Vagina (tissue), 2 donors: Measurements from ENCODE around the gene ZMIZ1. TPM values are rescaled to one million over a fixed set of nuclear protein-coding genes. Genes with fewer than 3 reads are reported as not detected.

Experiments used
- DNase-seq, 2 donors: peaks; one replicate each; pipeline ENCODE4 v3.0.0-alpha.2; 2017; ENCODE audit errors: extremely low spot score in 2 of 2
- H3K27ac ChIP-seq: fragments of 200-600 bp; sonication (generic); one replicate; pipeline ENCODE4 v1.5.1; 2019
- H3K27me3 ChIP-seq: fragments of 200-600 bp; sonication (generic); one replicate; pipeline ENCODE4 v1.5.1; 2019
- H3K36me3 ChIP-seq, 2 donors: fragments of 200-600 bp; sonication (generic); one replicate each; pipeline ENCODE4 v1.5.1; 2017 to 2019
- H3K4me1 ChIP-seq: fragments of 200-600 bp; sonication (generic); one replicate; pipeline ENCODE4 v1.5.1; 2019
- H3K4me3 ChIP-seq, 2 donors: fragments of 200-600 bp; sonication (generic); 1 replicate in 1 of 2; 2 replicates in 1 of 2; pipeline ENCODE4 v1.5.1; 2016 to 2019
- H3K9me3 ChIP-seq: fragments of 200-600 bp; sonication (generic); one replicate; pipeline ENCODE4 v1.5.1; 2019
- POLR2A ChIP-seq, 2 donors: fragments of 450-650 bp; IDR thresholded peaks; one replicate each; pipeline ENCODE4 v1.6.1; 2017; ENCODE audit warnings: antibody characterized with exemption in 2 of 2, mild to moderate bottlenecking in 2 of 2, moderate library complexity in 2 of 2
- POLR2AphosphoS5 ChIP-seq, 2 donors: sonication (generic); formaldehyde crosslinking; IDR thresholded peaks; one replicate each; pipeline ENCODE4 v1.9.0; 2017; ENCODE audit warnings: antibody characterized with exemption in 2 of 2, mild to moderate bottlenecking in 2 of 2, low read depth in 1 of 2; ENCODE audit not compliant: insufficient read depth in 1 of 2
- intact Hi-C: fragments of 100-400 bp; cut with DNase I; formaldehyde crosslinking; loops from one replicate; pipeline ENCODE4 v1.15.1; 2023
- total RNA-seq: library from RNA; depleted of rRNA; stranded (reverse); fragments of >200 nt; gene quantifications from one replicate; pipeline ENCODE4 v1.2.3, GENCODE V29; 2016
- TF ChIP-seq, protein P1 (sequence below), 3 experiments: fragments of 450-650 bp in 2 of 3; fragments of 200-600 bp in 1 of 3; sonication (generic) in 1 of 3; IDR thresholded peaks; one replicate each; pipeline ENCODE4 v1.5.1; 2017 to 2019; ENCODE audit warnings: antibody characterized with exemption in 3 of 3, mild to moderate bottlenecking in 2 of 3, moderate library complexity in 2 of 3

The ZMIZ1 gene
- total RNA-seq, 1 donor from 2014 or later = 61.4 TPM

DNA sequence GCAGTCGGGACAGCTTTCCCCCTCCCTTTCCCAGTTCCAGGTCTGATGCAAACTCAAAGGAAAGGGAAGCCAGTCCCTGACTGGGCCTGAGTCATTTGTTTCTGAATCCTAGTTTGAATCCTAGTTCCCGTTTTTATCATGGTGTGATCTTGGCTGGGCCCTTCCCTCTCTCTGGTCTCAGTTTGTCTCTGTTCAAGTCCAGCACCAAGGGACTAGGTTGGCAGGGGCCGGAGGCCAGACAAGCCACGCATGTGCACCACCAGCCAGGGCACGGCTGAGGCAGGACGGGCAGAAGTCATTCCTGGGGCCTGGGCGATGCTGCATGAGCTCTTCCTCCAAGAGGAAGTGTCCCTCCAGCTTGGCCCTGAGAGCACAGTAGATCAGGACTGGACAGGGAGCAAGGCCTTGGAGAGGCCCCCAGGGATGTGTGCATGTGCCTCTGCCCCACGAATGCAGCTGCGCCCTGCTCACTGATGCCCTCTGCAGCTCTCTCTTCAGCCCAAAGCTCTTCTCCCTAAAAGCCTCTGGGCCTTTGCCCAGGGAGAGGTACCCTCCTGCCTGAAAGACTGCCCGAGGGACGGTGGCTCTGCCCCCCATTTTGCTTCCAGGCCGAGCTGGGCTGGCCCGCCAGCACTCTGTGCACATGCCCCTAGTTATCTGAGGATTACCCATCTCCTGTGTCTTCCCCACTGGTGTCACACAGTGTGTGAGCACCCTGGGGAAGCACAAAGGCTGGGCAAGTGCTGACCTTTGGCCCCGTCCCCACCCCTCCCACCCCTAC, 86.7 kb downstream of the ZMIZ1 start:
- peak overlapping the region; percentile 88 for H3K27ac ChIP-seq
- no peak overlapping the region for H3K4me3 ChIP-seq
- peaks cover 98% of the 10 kb centered on the region for H3K4me1 ChIP-seq
- TF ChIP-seq POLR2AphosphoS5 (IDR thresholded peaks at IDR 0.05; ENCODE audit: insufficient read depth in 1 of 2, low read depth in 1 of 2) = peak in 1 of 2 donors; percentile 27
- TF ChIP-seq, protein P1, sequence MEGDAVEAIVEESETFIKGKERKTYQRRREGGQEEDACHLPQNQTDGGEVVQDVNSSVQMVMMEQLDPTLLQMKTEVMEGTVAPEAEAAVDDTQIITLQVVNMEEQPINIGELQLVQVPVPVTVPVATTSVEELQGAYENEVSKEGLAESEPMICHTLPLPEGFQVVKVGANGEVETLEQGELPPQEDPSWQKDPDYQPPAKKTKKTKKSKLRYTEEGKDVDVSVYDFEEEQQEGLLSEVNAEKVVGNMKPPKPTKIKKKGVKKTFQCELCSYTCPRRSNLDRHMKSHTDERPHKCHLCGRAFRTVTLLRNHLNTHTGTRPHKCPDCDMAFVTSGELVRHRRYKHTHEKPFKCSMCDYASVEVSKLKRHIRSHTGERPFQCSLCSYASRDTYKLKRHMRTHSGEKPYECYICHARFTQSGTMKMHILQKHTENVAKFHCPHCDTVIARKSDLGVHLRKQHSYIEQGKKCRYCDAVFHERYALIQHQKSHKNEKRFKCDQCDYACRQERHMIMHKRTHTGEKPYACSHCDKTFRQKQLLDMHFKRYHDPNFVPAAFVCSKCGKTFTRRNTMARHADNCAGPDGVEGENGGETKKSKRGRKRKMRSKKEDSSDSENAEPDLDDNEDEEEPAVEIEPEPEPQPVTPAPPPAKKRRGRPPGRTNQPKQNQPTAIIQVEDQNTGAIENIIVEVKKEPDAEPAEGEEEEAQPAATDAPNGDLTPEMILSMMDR (IDR thresholded peaks at IDR 0.05) = no peak
- H3K27me3 ChIP-seq = no peaks in the 10 kb centered on the region
- H3K9me3 ChIP-seq = no peaks in the 10 kb centered on the region
- intact Hi-C loops = no loop called here
- H3K36me3 ChIP-seq = no peaks in the 10 kb centered on the region
- no peak for DNase-seq

DNA sequence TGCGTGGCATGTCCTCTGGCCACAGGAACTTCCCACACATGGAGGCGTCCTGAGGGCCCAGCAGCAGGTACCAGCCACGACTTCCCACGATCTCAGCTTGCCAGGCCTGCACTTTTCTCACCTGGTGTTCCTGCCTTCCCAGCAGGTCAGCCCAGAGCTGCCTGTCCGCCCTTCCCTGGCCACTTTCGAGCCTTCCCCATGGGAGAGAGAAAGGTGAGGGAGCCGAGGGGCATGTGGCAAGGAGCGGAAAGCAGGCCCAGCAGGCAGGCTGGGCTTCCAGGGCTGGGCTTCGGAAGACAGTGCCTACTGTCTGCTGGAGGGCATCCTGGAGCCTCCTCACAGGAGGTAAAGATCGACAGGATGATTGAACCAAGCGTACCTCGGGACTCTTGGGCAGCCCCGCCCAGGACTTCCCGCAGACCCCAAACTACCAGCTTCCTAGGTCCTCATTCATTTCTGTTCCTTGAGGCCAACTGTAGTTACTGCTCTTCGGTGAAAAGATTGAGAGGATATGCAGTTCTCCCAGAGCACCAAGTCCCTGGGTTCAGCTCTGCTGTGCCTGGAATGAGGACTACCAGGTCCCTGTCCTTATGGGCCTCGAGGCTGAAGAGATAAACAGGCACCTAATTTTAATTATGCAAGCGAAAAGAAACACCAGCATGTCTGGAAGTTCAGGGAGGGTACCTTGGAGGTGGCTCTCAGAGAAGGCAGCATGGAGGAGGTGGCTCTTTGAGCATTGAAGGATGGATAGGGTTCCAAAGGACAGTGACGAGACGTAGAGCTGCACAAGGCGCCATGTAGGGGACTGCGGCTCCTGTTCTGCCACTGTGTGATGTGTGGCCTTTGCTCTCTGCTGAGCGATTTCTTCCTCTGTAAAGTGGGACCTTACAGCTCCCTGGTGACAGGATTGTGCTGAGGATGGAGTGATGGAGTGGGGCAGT, 87.8 kb downstream of the ZMIZ1 start:
- Histone ChIP-seq H3K36me3 (no peaks in the 10 kb centered on the region), H3K27ac (peak overlapping the region; percentile 76), H3K9me3 (no peaks in the 10 kb centered on the region), H3K4me1 (peaks cover 98% of the 10 kb centered on the region), H3K4me3 (no peak overlapping the region), H3K27me3 (no peaks in the 10 kb centered on the region)
- no peak for TF ChIP-seq POLR2AphosphoS5 (IDR thresholded peaks at IDR 0.05; ENCODE audit: insufficient read depth in 1 of 2, low read depth in 1 of 2)
- TF ChIP-seq, protein P1 (IDR thresholded peaks at IDR 0.05) = no peak
- TF ChIP-seq POLR2A (IDR thresholded peaks at IDR 0.05) = no peak
- no peak for DNase-seq
- intact Hi-C loops = no loop called here

DNA sequence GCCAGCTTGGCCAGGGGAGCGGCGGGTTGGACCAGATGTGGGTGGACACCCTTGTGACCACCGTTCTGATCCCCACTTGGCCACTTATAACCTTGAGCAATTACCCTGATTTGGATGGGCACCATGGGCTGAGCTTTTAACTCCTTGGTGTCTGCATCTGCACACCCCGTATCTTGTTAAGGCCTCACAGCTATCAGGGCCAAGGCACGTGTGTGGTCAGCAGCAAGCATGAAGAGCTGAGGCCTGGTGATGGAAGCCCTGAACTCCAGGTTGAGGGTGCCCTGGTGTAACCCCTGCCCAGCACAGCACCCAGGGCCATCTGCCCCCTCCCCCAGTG, 89.2 kb downstream of the ZMIZ1 start:
- Histone ChIP-seq H3K36me3 (no peaks in the 10 kb centered on the region), H3K27ac (peak overlapping the region; percentile 76), H3K4me3 (no peak overlapping the region), H3K4me1 (peaks cover 96% of the 10 kb centered on the region), H3K27me3 (no peaks in the 10 kb centered on the region), H3K9me3 (no peaks in the 10 kb centered on the region)
- no peak for DNase-seq
- intact Hi-C loops = no loop called here
- TF ChIP-seq, protein P1 (IDR thresholded peaks at IDR 0.05) = no peak
- TF ChIP-seq POLR2A (IDR thresholded peaks at IDR 0.05) (no peak), POLR2AphosphoS5 (IDR thresholded peaks at IDR 0.05; ENCODE audit: insufficient read depth in 1 of 2, low read depth in 1 of 2) (no peak)

DNA sequence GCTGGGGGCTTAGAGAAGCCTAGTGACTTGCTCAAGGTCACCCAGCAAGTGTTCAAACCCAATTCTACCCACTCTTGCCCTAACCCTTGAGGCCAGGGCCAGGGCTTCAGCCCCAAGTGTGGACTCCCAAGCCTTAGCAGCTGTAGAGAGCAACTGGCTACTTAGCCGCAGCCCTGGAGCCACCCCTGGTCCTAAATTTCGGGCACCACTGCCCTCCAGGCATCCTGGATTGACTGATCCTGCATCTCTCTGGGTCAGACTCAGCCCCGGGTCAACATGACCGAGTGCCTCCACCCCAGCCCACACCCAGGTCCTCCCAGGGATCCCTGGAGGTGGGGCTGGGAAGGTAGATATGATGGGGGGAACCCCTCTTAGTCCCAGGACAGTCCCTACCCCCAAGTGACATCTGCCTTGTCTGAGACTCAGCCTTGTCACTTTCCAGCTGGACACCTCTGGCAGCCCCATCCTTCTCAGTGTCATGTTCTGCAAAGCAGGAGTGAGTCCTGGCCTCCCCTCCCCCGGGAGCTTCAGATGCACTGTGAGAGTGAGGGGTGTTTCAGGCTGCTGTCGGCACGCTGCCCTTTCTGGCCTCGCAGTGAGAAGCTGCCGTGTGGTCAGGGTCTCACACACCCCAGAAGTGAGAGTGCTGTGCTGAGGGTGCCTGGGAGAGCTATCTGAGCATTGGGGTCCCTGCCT, 89.8 kb downstream of the ZMIZ1 start:
- Histone ChIP-seq H3K27ac (peak overlapping the region; percentile 76), H3K4me3 (no peak overlapping the region), H3K27me3 (no peaks in the 10 kb centered on the region), H3K36me3 (peaks cover 0 to 5% of the 10 kb centered on the region in 2 donors), H3K4me1 (peaks cover 96% of the 10 kb centered on the region), H3K9me3 (no peaks in the 10 kb centered on the region)
- no peak for DNase-seq
- TF ChIP-seq POLR2A (IDR thresholded peaks at IDR 0.05) = no peak
- TF ChIP-seq, protein P1 (IDR thresholded peaks at IDR 0.05) = no peak
- no peak for TF ChIP-seq POLR2AphosphoS5 (IDR thresholded peaks at IDR 0.05; ENCODE audit: insufficient read depth in 1 of 2, low read depth in 1 of 2)
- intact Hi-C loops = no loop called here
